ENCODE results near the gene KRT71.

The KRT71 gene

DNA sequence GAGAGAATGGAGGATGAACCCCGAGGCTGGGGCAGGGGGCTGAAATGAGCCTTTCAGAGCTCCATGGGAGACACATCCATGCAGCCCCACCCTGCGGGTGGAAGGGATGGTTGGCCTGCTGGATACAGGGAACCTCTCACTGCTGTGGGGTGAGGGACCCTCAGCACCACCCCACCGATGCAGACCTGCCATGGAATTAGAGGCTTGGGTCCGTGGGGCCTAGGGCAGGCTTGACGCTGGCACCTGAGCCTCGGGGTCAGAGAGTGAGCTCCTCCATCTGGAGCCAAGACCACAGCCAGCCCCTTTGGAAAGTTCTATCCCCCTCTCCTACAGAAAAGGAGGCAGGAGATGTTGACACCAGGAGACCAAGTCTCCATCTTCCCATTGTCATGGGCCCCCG, 28.1 kb upstream of the KRT71 start:
- Histone ChIP-seq H3K4me3 (IDR thresholded peaks at IDR 0.05; ENCODE audit: insufficient read depth, low read depth, low read length) (no peak overlapping the region), H4K20me1 (ENCODE audit: insufficient read depth) (no peaks in the 10 kb centered on the region), H3K27ac (no peak overlapping the region), H3K79me2 (ENCODE audit: insufficient read depth, low read depth) (no peaks in the 10 kb centered on the region), H3K36me3 (ENCODE audit: insufficient read depth) (no peaks in the 10 kb centered on the region), H3K4me1 (ENCODE audit: low read depth, poor library complexity, severe bottlenecking) (no peaks in the 10 kb centered on the region), H3K4me2 (no peak overlapping the region), H3K27me3 (ENCODE audit: insufficient read depth, low read depth) (peaks cover 47% of the 10 kb centered on the region; the same call in 1 of the 2 replicates), H3K9ac (no peak overlapping the region), H2AFZ (ENCODE audit: low read depth) (no peak overlapping the region)
- TF ChIP-seq, protein P1, sequence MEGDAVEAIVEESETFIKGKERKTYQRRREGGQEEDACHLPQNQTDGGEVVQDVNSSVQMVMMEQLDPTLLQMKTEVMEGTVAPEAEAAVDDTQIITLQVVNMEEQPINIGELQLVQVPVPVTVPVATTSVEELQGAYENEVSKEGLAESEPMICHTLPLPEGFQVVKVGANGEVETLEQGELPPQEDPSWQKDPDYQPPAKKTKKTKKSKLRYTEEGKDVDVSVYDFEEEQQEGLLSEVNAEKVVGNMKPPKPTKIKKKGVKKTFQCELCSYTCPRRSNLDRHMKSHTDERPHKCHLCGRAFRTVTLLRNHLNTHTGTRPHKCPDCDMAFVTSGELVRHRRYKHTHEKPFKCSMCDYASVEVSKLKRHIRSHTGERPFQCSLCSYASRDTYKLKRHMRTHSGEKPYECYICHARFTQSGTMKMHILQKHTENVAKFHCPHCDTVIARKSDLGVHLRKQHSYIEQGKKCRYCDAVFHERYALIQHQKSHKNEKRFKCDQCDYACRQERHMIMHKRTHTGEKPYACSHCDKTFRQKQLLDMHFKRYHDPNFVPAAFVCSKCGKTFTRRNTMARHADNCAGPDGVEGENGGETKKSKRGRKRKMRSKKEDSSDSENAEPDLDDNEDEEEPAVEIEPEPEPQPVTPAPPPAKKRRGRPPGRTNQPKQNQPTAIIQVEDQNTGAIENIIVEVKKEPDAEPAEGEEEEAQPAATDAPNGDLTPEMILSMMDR (conservative IDR thresholded peaks at IDR 0.05; ENCODE audit: low read depth, low read length), result no peak

- Histone ChIP-seq H3K4me3 (IDR thresholded peaks at IDR 0.05; ENCODE audit: insufficient read depth, low read depth, low read length) (no peak overlapping the region), H3K4me2 (no peak overlapping the region), H4K20me1 (ENCODE audit: insufficient read depth) (no peaks in the 10 kb centered on the region), H3K36me3 (ENCODE audit: insufficient read depth) (no peaks in the 10 kb centered on the region), H3K9ac (no peak overlapping the region), H3K27me3 (ENCODE audit: insufficient read depth, low read depth) (peaks cover 51% of the 10 kb centered on the region; the same call in 1 of the 2 replicates), H3K79me2 (ENCODE audit: insufficient read depth, low read depth) (no peaks in the 10 kb centered on the region), H2AFZ (ENCODE audit: low read depth) (no peak overlapping the region), H3K27ac (no peak overlapping the region), H3K4me1 (ENCODE audit: low read depth, poor library complexity, severe bottlenecking) (no peaks in the 10 kb centered on the region)
- TF ChIP-seq, protein P1 (conservative IDR thresholded peaks at IDR 0.05; ENCODE audit: low read depth, low read length), result no peak
Observed at GRCh38 chr12:52580496-52580895, 27.6 kb upstream of the KRT71 start.

GRCh38 chr12:52579468-52580465, 26.8 kb upstream of the KRT71 start:
- peaks cover 54% of the 10 kb centered on the region; the same call in 1 of the 2 replicates for H3K27me3 ChIP-seq (ENCODE audit: insufficient read depth, low read depth)

GRCh38 chr12:52578469-52578868, 25.5 kb upstream of the KRT71 start:
- Histone ChIP-seq H2AFZ (ENCODE audit: low read depth) (no peak overlapping the region), H3K27ac (no peak overlapping the region)
- TF ChIP-seq, protein P1 (conservative IDR thresholded peaks at IDR 0.05; ENCODE audit: low read depth, low read length), result no peak

More at GRCh38 chr12:52579468-52580465, 26.8 kb upstream of the KRT71 start:
- Histone ChIP-seq H3K9ac (no peak overlapping the region), H3K4me3 (IDR thresholded peaks at IDR 0.05; ENCODE audit: insufficient read depth, low read depth, low read length) (no peak overlapping the region), H3K36me3 (ENCODE audit: insufficient read depth) (no peaks in the 10 kb centered on the region), H4K20me1 (ENCODE audit: insufficient read depth) (no peaks in the 10 kb centered on the region), H3K4me1 (ENCODE audit: low read depth, poor library complexity, severe bottlenecking) (no peaks in the 10 kb centered on the region), H3K4me2 (no peak overlapping the region), H3K79me2 (ENCODE audit: insufficient read depth, low read depth) (no peaks in the 10 kb centered on the region), H2AFZ (ENCODE audit: low read depth) (no peak overlapping the region), H3K27ac (no peak overlapping the region)
- TF ChIP-seq, protein P1 (conservative IDR thresholded peaks at IDR 0.05; ENCODE audit: low read depth, low read length), result no peak

More at GRCh38 chr12:52578469-52578868, 25.5 kb upstream of the KRT71 start:
- H3K4me3 ChIP-seq (IDR thresholded peaks at IDR 0.05; ENCODE audit: insufficient read depth, low read depth, low read length), result no peak overlapping the region
- H3K27me3 ChIP-seq (ENCODE audit: insufficient read depth, low read depth), result peaks cover 60% of the 10 kb centered on the region; the same call in 1 of the 2 replicates
- H3K4me2 ChIP-seq, result no peak overlapping the region
- H3K79me2 ChIP-seq (ENCODE audit: insufficient read depth, low read depth), result no peaks in the 10 kb centered on the region
- H3K9ac ChIP-seq, result no peak overlapping the region
- H4K20me1 ChIP-seq (ENCODE audit: insufficient read depth), result no peaks in the 10 kb centered on the region
- no peaks in the 10 kb centered on the region for H3K4me1 ChIP-seq (ENCODE audit: low read depth, poor library complexity, severe bottlenecking)
- H3K36me3 ChIP-seq (ENCODE audit: insufficient read depth), result no peaks in the 10 kb centered on the region
